NCI-H2196 treated with DMSO at 0.1 percent for 48 hours (cell line): ENCODE data around the gene MYO18B.

Source experiments
- DNase-seq: peaks from one replicate; lab custom pipeline; 2025; ENCODE audit not compliant: unreplicated experiment; lab: John Stamatoyannopoulos, UW

MYO18B gene

GRCh38 chr22:25711491-25711890, 30.5 kb upstream of the MYO18B start:
- no peak for DNase-seq

GRCh38 chr22:25712661-25713400, 29.2 kb upstream of the MYO18B start:
- DNase-seq = no peak

GRCh38 chr22:25714070-25714469, 27.9 kb upstream of the MYO18B start:
- no peak for DNase-seq

GRCh38 chr22:25714739-25715138, 27.2 kb upstream of the MYO18B start:
- no peak for DNase-seq

GRCh38 chr22:25716637-25717036, 25.4 kb upstream of the MYO18B start:
- no peak for DNase-seq

GRCh38 chr22:25718135-25718840, 23.7 kb upstream of the MYO18B start:
- no peak for DNase-seq

- no peak for DNase-seq
Observed at GRCh38 chr22:25722223-25722622, 19.8 kb upstream of the MYO18B start.

- no peak for DNase-seq
Observed at GRCh38 chr22:25722626-25723025, 19.4 kb upstream of the MYO18B start.

- DNase-seq = no peak
Observed at GRCh38 chr22:25726241-25726640, 15.7 kb upstream of the MYO18B start.

- DNase-seq = no peak
Observed at GRCh38 chr22:25728071-25728470, 13.9 kb upstream of the MYO18B start.

- no peak for DNase-seq
Observed at GRCh38 chr22:25729016-25729995, 12.7 kb upstream of the MYO18B start.

- DNase-seq = no peak
Observed at GRCh38 chr22:25735650-25736049, 6.3 kb upstream of the MYO18B start.

- no peak for DNase-seq
Observed at GRCh38 chr22:25736378-25737011, 5.5 kb upstream of the MYO18B start.

- DNase-seq = no peak
Observed at GRCh38 chr22:25739659-25740344, 2.2 kb upstream of the MYO18B start.

- no peak for DNase-seq
Observed at GRCh38 chr22:25742918-25743708, 1.1 kb downstream of the MYO18B start.

- DNase-seq = no peak
Observed at GRCh38 chr22:25744694-25745093, 2.7 kb downstream of the MYO18B start.

- DNase-seq = no peak
Observed at GRCh38 chr22:25745341-25746011, 3.5 kb downstream of the MYO18B start.

GRCh38 chr22:25746012-25746373, 4.0 kb downstream of the MYO18B start:
- DNase-seq = no peak
